Suprapubic skin (tissue), 4 donors: ENCODE measurements around the gene ZNF648. TPM values are rescaled to one million over a fixed set of nuclear protein-coding genes. Genes with fewer than 3 reads are reported as not detected.
"Not testable (repeated sequence)": the region's sequence is repeated elsewhere in the genome, so short reads cannot be mapped to it uniquely, and the experiment has no call there.

Experiments used
- DNase-seq, 2 donors: peaks; one replicate each; pipeline ENCODE4 v3.0.0-alpha.2; 2019; ENCODE audit warnings: low spot score in 2 of 2
- H3K27ac ChIP-seq: fragments of 200-600 bp; sonication (generic); one replicate; pipeline ENCODE4 v1.5.1; 2019
- H3K27me3 ChIP-seq: fragments of 200-600 bp; sonication (generic); one replicate; pipeline ENCODE4 v1.5.1; 2019
- H3K36me3 ChIP-seq: fragments of 200-600 bp; sonication (generic); one replicate; pipeline ENCODE4 v1.5.1; 2019
- H3K4me1 ChIP-seq: fragments of 200-600 bp; sonication (generic); one replicate; pipeline ENCODE4 v1.5.1; 2019
- H3K4me3 ChIP-seq: fragments of 200-600 bp; sonication (generic); one replicate; pipeline ENCODE4 v1.5.1; 2019; ENCODE audit warnings: mild to moderate bottlenecking
- H3K9me3 ChIP-seq: fragments of 200-600 bp; sonication (generic); one replicate; pipeline ENCODE4 v1.5.1; 2019
- EP300 ChIP-seq: sonication (generic); formaldehyde crosslinking; IDR thresholded peaks from one replicate; pipeline ENCODE4 v1.6.1; 2017; ENCODE audit warnings: antibody characterized with exemption
- POLR2A ChIP-seq, 2 donors: fragments of 450-650 bp; IDR thresholded peaks; one replicate each; pipeline ENCODE4 v1.6.1; 2017; ENCODE audit warnings: antibody characterized with exemption in 2 of 2, mild to moderate bottlenecking in 2 of 2, moderate library complexity in 2 of 2
- POLR2AphosphoS5 ChIP-seq, 3 donors: sonication (generic); formaldehyde crosslinking; IDR thresholded peaks; one replicate each; pipeline ENCODE4 v1.6.1; 2017; ENCODE audit warnings: antibody characterized with exemption in 3 of 3
- WGBS: methylation state at CpG from one replicate; pipeline ENCODE4 v1.1.5; 2018; 5-methylcytosine and 5-hydroxymethylcytosine counted together
- total RNA-seq, 4 donors: library from RNA; depleted of rRNA; stranded (reverse); fragments of >200 nt; gene quantifications; one replicate each; pipeline ENCODE4 v1.1.0, GENCODE V29; 2016
- TF ChIP-seq, protein P1 (sequence below), 2 donors: fragments of 200-600 bp in 1 of 2; fragments of 450-650 bp in 1 of 2; sonication (generic) in 1 of 2; IDR thresholded peaks; one replicate each; pipeline ENCODE4 v1.5.1; 2016 to 2019; ENCODE audit warnings: antibody characterized with exemption in 2 of 2, mild to moderate bottlenecking in 1 of 2, moderate library complexity in 1 of 2

The ZNF648 gene
- total RNA-seq, 4 donors from 2014 or later: 0.13 to 0.89 (median 0.23) TPM; not detected in 1

GRCh38 chr1:182101415-182102042, 40.0 kb upstream of the ZNF648 start:
- Histone ChIP-seq H3K27me3 (peaks cover 4% of the 10 kb centered on the region), H3K4me3 (no peak overlapping the region), H3K4me1 (no peaks in the 10 kb centered on the region), H3K36me3 (no peaks in the 10 kb centered on the region), H3K27ac (no peak overlapping the region), H3K9me3 (no peaks in the 10 kb centered on the region)
- WGBS: 32% methylated on average over 8 of the region's 8 CpGs
- TF ChIP-seq, protein P1, sequence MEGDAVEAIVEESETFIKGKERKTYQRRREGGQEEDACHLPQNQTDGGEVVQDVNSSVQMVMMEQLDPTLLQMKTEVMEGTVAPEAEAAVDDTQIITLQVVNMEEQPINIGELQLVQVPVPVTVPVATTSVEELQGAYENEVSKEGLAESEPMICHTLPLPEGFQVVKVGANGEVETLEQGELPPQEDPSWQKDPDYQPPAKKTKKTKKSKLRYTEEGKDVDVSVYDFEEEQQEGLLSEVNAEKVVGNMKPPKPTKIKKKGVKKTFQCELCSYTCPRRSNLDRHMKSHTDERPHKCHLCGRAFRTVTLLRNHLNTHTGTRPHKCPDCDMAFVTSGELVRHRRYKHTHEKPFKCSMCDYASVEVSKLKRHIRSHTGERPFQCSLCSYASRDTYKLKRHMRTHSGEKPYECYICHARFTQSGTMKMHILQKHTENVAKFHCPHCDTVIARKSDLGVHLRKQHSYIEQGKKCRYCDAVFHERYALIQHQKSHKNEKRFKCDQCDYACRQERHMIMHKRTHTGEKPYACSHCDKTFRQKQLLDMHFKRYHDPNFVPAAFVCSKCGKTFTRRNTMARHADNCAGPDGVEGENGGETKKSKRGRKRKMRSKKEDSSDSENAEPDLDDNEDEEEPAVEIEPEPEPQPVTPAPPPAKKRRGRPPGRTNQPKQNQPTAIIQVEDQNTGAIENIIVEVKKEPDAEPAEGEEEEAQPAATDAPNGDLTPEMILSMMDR (IDR thresholded peaks at IDR 0.05): no peak
- TF ChIP-seq POLR2A (IDR thresholded peaks at IDR 0.05): no peak
- no peak for TF ChIP-seq POLR2AphosphoS5 (IDR thresholded peaks at IDR 0.05)
- no peak for TF ChIP-seq EP300
- no peak for DNase-seq

DNA sequence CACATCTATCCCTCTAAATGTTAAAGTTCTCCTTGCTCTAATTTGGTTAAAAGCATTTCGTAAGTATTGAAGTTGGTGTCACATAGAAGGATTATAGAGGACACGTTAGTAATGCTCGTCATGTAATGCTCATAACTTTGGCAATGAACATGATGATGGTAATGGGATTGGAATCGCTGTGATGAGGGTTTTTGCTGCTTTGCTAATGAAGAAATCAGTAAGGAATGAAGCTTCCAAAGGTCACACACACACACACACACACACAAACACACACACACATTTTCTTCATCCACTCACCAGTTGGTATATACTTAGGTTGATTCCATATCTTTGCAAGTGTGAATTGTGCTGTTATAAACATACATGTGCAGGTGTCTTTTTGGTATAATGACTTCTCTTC, 36.8 kb upstream of the ZNF648 start:
- WGBS: 85% methylated on average over 4 of the region's 4 CpGs
- TF ChIP-seq POLR2A (IDR thresholded peaks at IDR 0.05) (no peak), EP300 (no peak), POLR2AphosphoS5 (IDR thresholded peaks at IDR 0.05) (no peak)
- TF ChIP-seq, protein P1 (IDR thresholded peaks at IDR 0.05): no peak
- peaks cover 7% of the 10 kb centered on the region for H3K4me1 ChIP-seq

DNA sequence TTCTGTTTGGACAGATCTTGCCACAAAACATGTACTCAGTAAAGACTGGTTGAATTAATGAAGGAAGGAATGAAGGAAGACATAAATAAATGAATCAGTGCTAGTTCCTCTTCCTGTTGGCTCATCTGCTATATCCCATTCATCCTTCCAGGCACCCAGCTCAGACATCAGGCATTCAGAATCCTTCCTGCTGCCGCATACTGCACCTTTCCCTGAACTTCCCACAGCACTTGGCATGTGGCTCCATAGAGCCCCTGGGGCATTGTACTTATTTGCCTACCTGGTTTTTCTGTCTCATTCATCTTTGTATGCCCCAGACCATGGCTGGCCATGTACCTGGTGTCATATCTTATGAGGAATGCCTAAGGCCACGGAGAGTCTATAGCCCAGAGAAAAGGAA, 34.4 kb upstream of the ZNF648 start:
- TF ChIP-seq, protein P1 (IDR thresholded peaks at IDR 0.05): no peak
- TF ChIP-seq EP300: no peak
- TF ChIP-seq POLR2AphosphoS5 (IDR thresholded peaks at IDR 0.05): no peak
- TF ChIP-seq POLR2A (IDR thresholded peaks at IDR 0.05): no peak
- H3K9me3 ChIP-seq: no peaks in the 10 kb centered on the region
- H3K27ac ChIP-seq: no peak overlapping the region
- H3K4me1 ChIP-seq: peaks cover 8% of the 10 kb centered on the region
- no peak overlapping the region for H3K4me3 ChIP-seq
- DNase-seq: no peak
- no peaks in the 10 kb centered on the region for H3K36me3 ChIP-seq
- H3K27me3 ChIP-seq: no peaks in the 10 kb centered on the region
- WGBS: 72% methylated on average over 2 of the region's 2 CpGs

More for the DNA sequence above, 36.8 kb upstream of the ZNF648 start:
- Histone ChIP-seq H3K27ac (no peak overlapping the region), H3K27me3 (no peaks in the 10 kb centered on the region), H3K9me3 (no peaks in the 10 kb centered on the region), H3K36me3 (no peaks in the 10 kb centered on the region), H3K4me3 (no peak overlapping the region)
- no peak for DNase-seq

GRCh38 chr1:182094514-182095005, 33.0 kb upstream of the ZNF648 start:
- peaks cover 14% of the 10 kb centered on the region for H3K4me1 ChIP-seq
- H3K9me3 ChIP-seq, DNase-seq, H3K4me3 ChIP-seq, H3K27me3 ChIP-seq, H3K36me3 ChIP-seq, H3K27ac ChIP-seq: not testable (repeated sequence)
- 83% methylated on average over 5 of the region's 5 CpGs for WGBS

DNA sequence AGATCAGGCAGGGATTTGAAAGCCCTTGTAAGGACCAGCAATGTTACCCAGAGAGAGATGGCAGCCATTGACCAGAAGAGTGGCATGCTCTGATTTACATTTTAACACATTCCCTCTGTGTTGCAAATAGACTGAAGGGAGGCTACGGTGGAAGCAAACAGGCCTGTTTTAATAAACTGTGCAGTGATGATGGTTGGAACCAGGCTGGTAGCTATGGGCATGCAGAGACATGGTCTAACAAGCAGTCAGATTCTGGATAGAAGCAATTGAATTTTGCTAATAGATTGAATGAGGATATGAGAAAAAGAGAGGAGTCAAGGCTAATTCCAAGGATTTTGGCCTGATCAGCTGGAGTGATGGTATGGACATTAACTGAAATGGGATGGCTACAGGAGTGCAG, 32.3 kb upstream of the ZNF648 start:
- Histone ChIP-seq H3K9me3 (no peaks in the 10 kb centered on the region), H3K27ac (no peak overlapping the region), H3K4me1 (peaks cover 21% of the 10 kb centered on the region), H3K4me3 (no peak overlapping the region), H3K36me3 (no peaks in the 10 kb centered on the region), H3K27me3 (no peaks in the 10 kb centered on the region)
- no peak for DNase-seq
- 58% methylated on average over 1 of the region's 1 CpG for WGBS
- TF ChIP-seq EP300 (no peak), POLR2A (IDR thresholded peaks at IDR 0.05) (no peak), POLR2AphosphoS5 (IDR thresholded peaks at IDR 0.05) (no peak)
- TF ChIP-seq, protein P1 (IDR thresholded peaks at IDR 0.05): no peak
